Subcutaneous abdominal adipose tissue (tissue), 5 donors: ENCODE data around the gene TMTC2.
"Not testable (repeated sequence)": the region's sequence is repeated elsewhere in the genome, so short reads cannot be mapped to it uniquely, and the experiment has no call there.

ENCODE experiments used
- H3K27ac ChIP-seq: one replicate; pipeline ENCODE4 v1.7.0; 2013; ENCODE audit warnings: low read depth, mild to moderate bottlenecking, inconsistent platforms, low read length, moderate library complexity
- H3K27me3 ChIP-seq, 5 donors: one replicate each; pipeline ENCODE4 v1.7.0; 2013; ENCODE audit warnings: low read length in 5 of 5, inconsistent platforms in 1 of 5; ENCODE audit not compliant: control insufficient read depth in 5 of 5, insufficient read depth in 4 of 5
- H3K36me3 ChIP-seq, 5 donors: one replicate each; pipeline ENCODE4 v1.7.0; 2013; ENCODE audit warnings: low read length in 5 of 5; ENCODE audit not compliant: control insufficient read depth in 5 of 5, insufficient read depth in 5 of 5
- H3K4me1 ChIP-seq, 5 donors: one replicate each; pipeline ENCODE4 v1.7.0; 2013; ENCODE audit warnings: low read length in 5 of 5, mild to moderate bottlenecking in 3 of 5, moderate library complexity in 1 of 5; ENCODE audit not compliant: control insufficient read depth in 5 of 5, insufficient read depth in 5 of 5
- H3K4me3 ChIP-seq, 5 donors: one replicate each; pipeline ENCODE4 v1.7.0; 2013; ENCODE audit warnings: low read length in 5 of 5, low read depth in 1 of 5
- H3K9ac ChIP-seq, 5 donors: one replicate each; pipeline ENCODE4 v1.7.0; 2013; ENCODE audit warnings: low read length in 5 of 5, mild to moderate bottlenecking in 4 of 5, moderate library complexity in 3 of 5
- H3K9me3 ChIP-seq, 5 donors: one replicate each; pipeline ENCODE4 v1.7.0; 2013; ENCODE audit warnings: low read length in 5 of 5; ENCODE audit not compliant: control insufficient read depth in 5 of 5
- donor health status: healthy.
- donor health status: healthy.
- donor health status: healthy.
- donor health status: healthy.
- donor health status: healthy.

The TMTC2 gene

GRCh38 chr12:82749015-82749414 is 62.3 kb downstream of the TMTC2 start:
- Histone ChIP-seq H3K36me3 (no peaks in the 10 kb centered on the region), H3K27me3 (no peaks in the 10 kb centered on the region), H3K4me1 (peaks cover 0 to 7% (median 0%) of the 10 kb centered on the region in 5 donors), H3K27ac (no peak overlapping the region), H3K4me3 (no peak overlapping the region), H3K9me3 (no peaks in the 10 kb centered on the region), H3K9ac (no peak overlapping the region)

GRCh38 chr12:82754856-82755255 is 68.2 kb downstream of the TMTC2 start:
- Histone ChIP-seq H3K27me3 (no peaks in the 10 kb centered on the region), H3K9ac (no peak overlapping the region), H3K4me3 (no peak overlapping the region), H3K9me3 (no peaks in the 10 kb centered on the region), H3K4me1 (peaks cover 0 to 12% (median 7%) of the 10 kb centered on the region in 5 donors), H3K36me3 (no peaks in the 10 kb centered on the region), H3K27ac (no peak overlapping the region)

GRCh38 chr12:82756303-82756702 is 69.6 kb downstream of the TMTC2 start:
- Histone ChIP-seq H3K9ac (no peak overlapping the region), H3K4me3 (no peak overlapping the region), H3K4me1 (peaks cover 0 to 12% (median 7%) of the 10 kb centered on the region in 5 donors), H3K36me3 (no peaks in the 10 kb centered on the region), H3K27me3 (no peaks in the 10 kb centered on the region), H3K27ac (no peak overlapping the region), H3K9me3 (no peaks in the 10 kb centered on the region)

GRCh38 chr12:82757059-82757458 is 70.4 kb downstream of the TMTC2 start:
- Histone ChIP-seq H3K36me3 (no peaks in the 10 kb centered on the region), H3K9ac (no peak overlapping the region), H3K4me1 (peaks cover 0 to 12% (median 7%) of the 10 kb centered on the region in 5 donors), H3K27ac (no peak overlapping the region), H3K27me3 (no peaks in the 10 kb centered on the region), H3K4me3 (no peak overlapping the region), H3K9me3 (no peaks in the 10 kb centered on the region)

GRCh38 chr12:82757656-82758055 is 71.0 kb downstream of the TMTC2 start:
- H3K36me3 ChIP-seq, result no peaks in the 10 kb centered on the region
- H3K27ac ChIP-seq, result no peak overlapping the region

GRCh38 chr12:82758749-82759330 is 72.1 kb downstream of the TMTC2 start:
- Histone ChIP-seq H3K9ac (no peak overlapping the region), H3K27me3 (no peaks in the 10 kb centered on the region), H3K4me3 (no peak overlapping the region), H3K4me1 (peaks cover 0 to 12% (median 7%) of the 10 kb centered on the region in 5 donors), H3K27ac (no peak overlapping the region), H3K9me3 (no peaks in the 10 kb centered on the region), H3K36me3 (no peaks in the 10 kb centered on the region)

More at GRCh38 chr12:82757656-82758055, 71.0 kb downstream of the TMTC2 start:
- H3K9ac ChIP-seq, result no peak overlapping the region
- no peaks in the 10 kb centered on the region for H3K9me3 ChIP-seq
- no peak overlapping the region for H3K4me3 ChIP-seq
- no peaks in the 10 kb centered on the region for H3K27me3 ChIP-seq
- peaks cover 0 to 12% (median 7%) of the 10 kb centered on the region in 5 donors for H3K4me1 ChIP-seq

- Histone ChIP-seq H3K9me3 (no peaks in the 10 kb centered on the region), H3K4me1 (peaks cover 0 to 12% (median 7%) of the 10 kb centered on the region in 5 donors), H3K27me3 (no peaks in the 10 kb centered on the region), H3K4me3 (no peak overlapping the region), H3K36me3 (no peaks in the 10 kb centered on the region), H3K9ac (no peak overlapping the region), H3K27ac (no peak overlapping the region)
Measured at GRCh38 chr12:82760423-82760822, 73.7 kb downstream of the TMTC2 start.

- not testable (repeated sequence) for H3K27me3 ChIP-seq, H3K36me3 ChIP-seq, H3K4me1 ChIP-seq, H3K27ac ChIP-seq, H3K9me3 ChIP-seq, H3K9ac ChIP-seq, H3K4me3 ChIP-seq
Measured at GRCh38 chr12:82765206-82765605, 78.5 kb downstream of the TMTC2 start.

DNA sequence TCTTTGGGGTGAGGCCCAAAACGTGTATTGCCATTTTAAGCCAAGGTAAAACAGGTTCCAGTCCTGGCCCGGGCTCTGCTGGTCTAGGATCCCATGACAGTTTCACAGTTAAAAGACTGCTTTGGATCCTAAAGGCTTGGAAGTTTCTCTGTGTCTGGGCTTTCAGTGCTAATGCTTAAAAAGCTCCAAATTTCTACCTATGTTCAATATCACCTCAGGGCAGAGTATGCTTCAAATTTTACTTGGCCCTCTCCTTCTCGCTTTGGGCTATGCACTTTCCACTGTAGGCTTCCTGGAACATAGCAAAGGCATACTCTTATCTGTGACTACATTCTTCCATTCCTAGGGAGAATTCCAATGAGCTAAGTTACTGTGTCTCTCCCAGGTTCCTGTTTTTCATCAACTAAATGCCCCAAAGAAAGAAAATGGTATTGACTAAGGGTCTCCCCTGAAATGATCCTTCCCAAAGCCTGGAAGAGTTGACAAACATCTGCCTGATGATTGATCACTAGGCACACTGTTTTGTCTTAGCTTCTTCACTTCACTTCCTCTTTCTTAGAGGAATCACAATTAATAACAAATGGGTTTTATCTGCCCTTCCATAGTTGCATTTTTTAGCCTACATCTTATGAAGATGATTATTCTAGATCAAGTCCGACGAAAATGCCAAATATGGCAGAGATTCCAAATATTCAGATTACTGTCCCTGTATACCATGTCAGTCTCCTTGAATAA is 79.4 kb downstream of the TMTC2 start:
- H3K36me3 ChIP-seq, result no peaks in the 10 kb centered on the region
- H3K27me3 ChIP-seq, result no peaks in the 10 kb centered on the region
- H3K9ac ChIP-seq, result no peak overlapping the region
- H3K27ac ChIP-seq, result no peak overlapping the region
- H3K4me3 ChIP-seq, result no peak overlapping the region
- no peaks in the 10 kb centered on the region for H3K9me3 ChIP-seq
- no peaks in the 10 kb centered on the region for H3K4me1 ChIP-seq

DNA sequence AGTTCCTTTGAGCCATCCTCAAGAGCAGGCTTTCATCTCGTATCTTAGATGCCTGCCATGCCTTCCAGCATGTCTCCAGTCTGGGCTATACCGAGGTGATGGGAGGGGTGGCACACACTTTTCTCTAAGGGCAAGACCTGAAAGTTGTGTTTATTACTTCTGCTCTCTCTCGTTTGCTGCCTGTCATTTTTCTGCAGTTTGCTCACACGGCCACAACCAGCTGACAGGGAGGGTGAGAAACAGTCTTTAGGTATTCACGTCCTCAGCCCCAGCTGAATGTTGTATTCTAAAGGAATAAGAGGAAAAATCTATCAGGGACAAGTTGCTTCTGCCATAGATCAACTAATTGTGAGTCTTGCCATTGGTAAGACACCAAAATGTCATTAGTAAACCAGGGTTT is 88.0 kb downstream of the TMTC2 start:
- Histone ChIP-seq H3K27ac (no peak overlapping the region), H3K4me3 (no peak overlapping the region), H3K9ac (no peak overlapping the region), H3K27me3 (no peaks in the 10 kb centered on the region), H3K4me1 (no peaks in the 10 kb centered on the region), H3K9me3 (no peaks in the 10 kb centered on the region), H3K36me3 (no peaks in the 10 kb centered on the region)
